ENCODE measurements around the gene CD300LG. TPM values are rescaled to one million over a fixed set of nuclear protein-coding genes. Genes with fewer than 3 reads are reported as not detected.

The CD300LG gene
- total and polyA plus RNA-seq, 2 donors (not counting 1 experiment from before 2014, with no cell fraction given) = not detected

GRCh38 chr17:43907998-43908721, 61.2 kb downstream of the CD300LG start:
- peak overlapping the region; percentile 38 for H3K27ac ChIP-seq (ENCODE audit: insufficient read depth, low read length)
- H3K4me3 ChIP-seq (replicated peaks in 1 of 4; ENCODE audit: control extremely low read depth in 1 of 4, insufficient read depth in 1 of 4, low read depth in 3 of 4, low read length in 4 of 4) = peak overlapping the region; percentile 42 to 78 (median 60)
- H3K36me3 ChIP-seq (ENCODE audit: control insufficient read depth, insufficient read depth, low read length) = no peaks in the 10 kb centered on the region
- H2AFZ ChIP-seq (ENCODE audit: low read length) = peak overlapping the region; percentile 99
- H4K20me1 ChIP-seq (ENCODE audit: control insufficient read depth, extremely low read depth, insufficient read depth, low read length) = no peaks in the 10 kb centered on the region
- H3K27me3 ChIP-seq (ENCODE audit: control insufficient read depth, insufficient read depth, low read length) = peaks cover 11% of the 10 kb centered on the region
- peak overlapping the region; percentile 97 for H3K4me2 ChIP-seq (ENCODE audit: extremely low read depth, insufficient read depth, low read length)
- no peaks in the 10 kb centered on the region for H3K9me3 ChIP-seq (ENCODE audit: control insufficient read depth, insufficient read depth, low read depth, low read length)
- peak overlapping the region; percentile 7 for H3K9ac ChIP-seq (ENCODE audit: insufficient read depth, low read length)
- no peaks in the 10 kb centered on the region for H3K79me2 ChIP-seq (ENCODE audit: control insufficient read depth, insufficient read depth, low read length)
- no peak for TF ChIP-seq EZH2 (IDR thresholded peaks at IDR 0.05; ENCODE audit: low read length, missing control alignments)
- TF ChIP-seq CTCF (conservative IDR thresholded peaks at IDR 0.05 in 1 of 2, IDR thresholded peaks at IDR 0.05 in 1 of 2; ENCODE audit: low read depth in 1 of 2, low read length in 2 of 2) = no peak
- H3K4me1 ChIP-seq (ENCODE audit: control insufficient read depth, extremely low read depth, insufficient read depth, low read length) = peaks cover 7% of the 10 kb centered on the region
- DNase-seq (ENCODE audit: low read depth in 2 of 2) = peak; percentile 65 to 83

- DNase-seq (ENCODE audit: low read depth in 2 of 2) = no peak
- Histone ChIP-seq H3K9me3 (ENCODE audit: control insufficient read depth, insufficient read depth, low read depth, low read length) (no peaks in the 10 kb centered on the region), H3K4me3 (replicated peaks in 1 of 4; ENCODE audit: control extremely low read depth in 1 of 4, insufficient read depth in 1 of 4, low read depth in 3 of 4, low read length in 4 of 4) (no peak overlapping the region), H3K27ac (ENCODE audit: insufficient read depth, low read length) (no peak overlapping the region), H4K20me1 (ENCODE audit: control insufficient read depth, extremely low read depth, insufficient read depth, low read length) (no peaks in the 10 kb centered on the region), H3K27me3 (ENCODE audit: control insufficient read depth, insufficient read depth, low read length) (peaks cover 15% of the 10 kb centered on the region), H3K4me1 (ENCODE audit: control insufficient read depth, extremely low read depth, insufficient read depth, low read length) (peaks cover 7% of the 10 kb centered on the region), H2AFZ (ENCODE audit: low read length) (no peak overlapping the region), H3K79me2 (ENCODE audit: control insufficient read depth, insufficient read depth, low read length) (no peaks in the 10 kb centered on the region), H3K36me3 (ENCODE audit: control insufficient read depth, insufficient read depth, low read length) (no peaks in the 10 kb centered on the region), H3K4me2 (ENCODE audit: extremely low read depth, insufficient read depth, low read length) (no peak overlapping the region), H3K9ac (ENCODE audit: insufficient read depth, low read length) (no peak overlapping the region)
- no peak for TF ChIP-seq EZH2 (IDR thresholded peaks at IDR 0.05; ENCODE audit: low read length, missing control alignments)
- TF ChIP-seq CTCF (conservative IDR thresholded peaks at IDR 0.05 in 1 of 2, IDR thresholded peaks at IDR 0.05 in 1 of 2; ENCODE audit: low read depth in 1 of 2, low read length in 2 of 2) = no peak
Observed at GRCh38 chr17:43909537-43910231, 62.7 kb downstream of the CD300LG start.

GRCh38 chr17:43911904-43912303, 64.9 kb downstream of the CD300LG start:
- H3K9ac ChIP-seq (ENCODE audit: insufficient read depth, low read length) = no peak overlapping the region
- H3K9me3 ChIP-seq (ENCODE audit: control insufficient read depth, insufficient read depth, low read depth, low read length) = no peaks in the 10 kb centered on the region
- no peak overlapping the region for H3K4me2 ChIP-seq (ENCODE audit: extremely low read depth, insufficient read depth, low read length)
- no peaks in the 10 kb centered on the region for H4K20me1 ChIP-seq (ENCODE audit: control insufficient read depth, extremely low read depth, insufficient read depth, low read length)
- no peak for DNase-seq (ENCODE audit: low read depth in 2 of 2)
- no peak overlapping the region for H3K27ac ChIP-seq (ENCODE audit: insufficient read depth, low read length)
- no peaks in the 10 kb centered on the region for H3K79me2 ChIP-seq (ENCODE audit: control insufficient read depth, insufficient read depth, low read length)
- no peaks in the 10 kb centered on the region for H3K4me1 ChIP-seq (ENCODE audit: control insufficient read depth, extremely low read depth, insufficient read depth, low read length)
- H3K36me3 ChIP-seq (ENCODE audit: control insufficient read depth, insufficient read depth, low read length) = no peaks in the 10 kb centered on the region
- no peak overlapping the region for H3K4me3 ChIP-seq (replicated peaks in 1 of 4; ENCODE audit: control extremely low read depth in 1 of 4, insufficient read depth in 1 of 4, low read depth in 3 of 4, low read length in 4 of 4)
- TF ChIP-seq EZH2 (IDR thresholded peaks at IDR 0.05; ENCODE audit: low read length, missing control alignments) = no peak
- no peak for TF ChIP-seq CTCF (conservative IDR thresholded peaks at IDR 0.05 in 1 of 2, IDR thresholded peaks at IDR 0.05 in 1 of 2; ENCODE audit: low read depth in 1 of 2, low read length in 2 of 2)
- H2AFZ ChIP-seq (ENCODE audit: low read length) = no peak overlapping the region
- peaks cover 18% of the 10 kb centered on the region for H3K27me3 ChIP-seq (ENCODE audit: control insufficient read depth, insufficient read depth, low read length)

Measured in fibroblast of lung (primary cell).